Tongue (tissue), 2 donors: ENCODE results near the gene IL31. TPM values are rescaled to one million over a fixed set of nuclear protein-coding genes. Genes with fewer than 3 reads are reported as not detected.

ENCODE experiments used
- DNase-seq: peaks from one replicate; pipeline ENCODE4 v3.0.0-alpha.2; 2015
- total RNA-seq: library from RNA; depleted of rRNA; stranded (reverse); fragments of >200 nt; gene quantifications from one replicate; pipeline ENCODE4 v1.2.3, GENCODE V29; 2014

Gene IL31
- total RNA-seq, 1 donor from 2014 or later: not detected

DNA sequence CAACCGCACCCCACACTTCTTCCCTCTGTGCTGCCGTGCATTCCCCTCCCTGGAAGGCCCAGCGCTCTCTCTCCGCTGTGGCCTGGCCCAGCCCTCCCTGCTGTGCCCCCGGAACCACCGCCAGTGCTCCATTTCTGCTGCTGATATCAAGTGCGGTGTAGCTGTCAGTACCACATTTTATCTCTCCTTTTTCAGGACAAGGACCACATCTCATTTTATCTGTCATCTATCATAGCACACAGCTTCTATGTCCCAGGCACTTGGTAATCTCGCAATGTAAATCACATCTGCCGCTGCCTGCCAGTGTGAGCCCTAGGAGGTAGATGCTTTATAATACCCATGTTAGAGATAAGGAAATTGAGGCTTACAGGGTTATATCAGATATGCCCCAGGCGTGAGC is 18.3 kb downstream of the IL31 start:
- no peak for DNase-seq

DNA sequence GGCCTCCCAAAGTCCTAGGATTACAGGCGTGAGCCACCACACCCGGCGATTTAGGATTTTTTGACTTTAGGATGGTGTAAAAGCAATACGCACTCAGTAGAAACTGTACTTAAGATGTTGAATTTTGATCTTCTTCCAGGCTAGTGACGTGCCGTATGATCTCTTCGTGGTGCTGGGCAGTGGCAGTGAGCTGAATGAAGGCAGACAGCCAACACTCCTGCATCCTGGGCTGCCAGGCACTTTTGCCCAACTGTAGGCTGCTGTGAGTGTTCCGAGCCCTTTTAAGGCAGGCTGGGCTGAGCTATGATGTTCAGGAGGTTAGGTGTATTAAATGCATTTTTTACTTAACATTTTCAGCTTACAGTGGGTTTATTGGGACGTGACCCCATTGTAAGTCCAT is 21.3 kb downstream of the IL31 start:
- DNase-seq: no peak

DNA sequence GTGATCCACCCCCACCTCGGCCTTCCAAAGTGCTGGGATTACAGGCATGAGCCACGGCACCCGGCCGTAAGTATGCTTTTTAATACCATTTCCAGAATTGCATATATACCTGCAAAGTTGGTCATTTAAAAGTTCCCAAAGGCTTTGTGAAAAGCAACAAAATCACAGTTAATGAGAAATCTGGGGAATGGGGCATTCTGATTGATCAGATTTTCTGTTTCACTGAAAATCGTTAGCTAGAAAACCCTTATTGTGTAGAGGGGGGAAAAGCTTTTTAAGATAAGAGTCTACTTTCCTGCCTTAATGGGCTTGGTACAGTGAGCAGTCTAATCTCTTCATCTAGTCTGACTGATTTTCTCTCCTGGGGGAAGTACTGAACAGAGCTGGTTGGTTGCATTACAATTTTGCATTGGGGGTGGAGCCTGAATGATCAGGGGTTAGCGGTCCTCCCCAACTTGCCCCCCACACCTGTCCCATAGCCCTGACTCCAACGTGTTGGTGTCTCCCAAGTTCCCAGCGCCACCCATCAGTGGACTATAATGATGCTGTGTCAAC is 23.8 kb downstream of the IL31 start:
- no peak for DNase-seq

DNA sequence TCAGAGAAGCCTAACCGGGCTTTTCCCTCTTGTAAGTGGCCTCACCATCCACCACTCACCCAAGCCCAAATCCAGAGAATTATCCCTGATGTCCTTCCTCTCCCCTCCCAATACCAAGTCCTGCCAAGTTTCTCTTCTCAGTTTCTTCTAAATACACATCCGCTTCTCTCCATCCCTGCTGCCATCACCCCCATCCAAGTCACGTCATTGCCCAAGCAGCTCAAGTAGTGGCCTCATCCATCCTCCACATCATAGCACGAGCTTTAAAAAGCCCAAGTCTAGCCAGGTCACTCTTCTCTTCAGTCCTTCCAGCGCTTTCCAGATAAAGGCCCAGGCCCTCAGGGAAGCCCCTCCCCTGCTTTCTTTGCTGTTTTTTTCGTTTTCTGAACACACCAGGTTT is 25.4 kb downstream of the IL31 start:
- DNase-seq: no peak

DNA sequence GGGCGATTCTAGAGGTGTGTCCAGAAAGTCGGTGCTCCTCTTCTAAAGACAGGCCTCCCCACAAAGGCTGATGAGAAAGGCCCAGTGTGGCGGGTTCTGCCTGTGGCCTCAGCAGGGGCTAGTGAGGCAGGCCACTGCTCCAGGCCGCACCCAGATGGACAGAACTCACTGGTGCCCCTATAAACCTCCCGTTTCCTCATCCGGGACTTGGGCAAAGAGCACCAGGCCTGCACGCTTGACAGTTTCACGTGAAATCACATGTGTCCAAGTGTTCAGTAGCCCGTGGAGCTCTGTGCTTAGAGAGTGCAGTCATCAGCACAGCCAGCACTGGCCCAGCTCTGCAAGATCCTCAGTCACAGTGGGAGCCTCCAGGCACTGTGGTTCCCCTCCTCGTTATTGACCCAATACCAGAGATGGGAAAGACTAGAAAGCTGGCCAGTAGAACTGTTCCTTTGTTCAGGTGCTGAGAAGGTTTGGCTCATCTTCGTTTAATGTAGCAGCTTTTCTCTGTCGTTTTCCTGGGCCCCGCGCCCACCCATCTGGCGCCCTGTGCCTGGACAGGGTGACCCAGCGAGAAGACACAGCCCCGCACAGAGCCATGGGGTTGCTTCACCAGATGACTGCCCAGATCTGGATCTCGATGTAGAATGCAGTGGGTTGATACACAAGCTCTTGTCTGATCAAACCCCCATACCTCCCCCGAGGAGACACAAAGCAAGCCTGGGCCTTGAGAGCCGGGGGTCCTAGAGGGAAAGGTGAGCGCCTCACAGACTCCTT is 26.3 kb downstream of the IL31 start:
- no peak for DNase-seq

DNA sequence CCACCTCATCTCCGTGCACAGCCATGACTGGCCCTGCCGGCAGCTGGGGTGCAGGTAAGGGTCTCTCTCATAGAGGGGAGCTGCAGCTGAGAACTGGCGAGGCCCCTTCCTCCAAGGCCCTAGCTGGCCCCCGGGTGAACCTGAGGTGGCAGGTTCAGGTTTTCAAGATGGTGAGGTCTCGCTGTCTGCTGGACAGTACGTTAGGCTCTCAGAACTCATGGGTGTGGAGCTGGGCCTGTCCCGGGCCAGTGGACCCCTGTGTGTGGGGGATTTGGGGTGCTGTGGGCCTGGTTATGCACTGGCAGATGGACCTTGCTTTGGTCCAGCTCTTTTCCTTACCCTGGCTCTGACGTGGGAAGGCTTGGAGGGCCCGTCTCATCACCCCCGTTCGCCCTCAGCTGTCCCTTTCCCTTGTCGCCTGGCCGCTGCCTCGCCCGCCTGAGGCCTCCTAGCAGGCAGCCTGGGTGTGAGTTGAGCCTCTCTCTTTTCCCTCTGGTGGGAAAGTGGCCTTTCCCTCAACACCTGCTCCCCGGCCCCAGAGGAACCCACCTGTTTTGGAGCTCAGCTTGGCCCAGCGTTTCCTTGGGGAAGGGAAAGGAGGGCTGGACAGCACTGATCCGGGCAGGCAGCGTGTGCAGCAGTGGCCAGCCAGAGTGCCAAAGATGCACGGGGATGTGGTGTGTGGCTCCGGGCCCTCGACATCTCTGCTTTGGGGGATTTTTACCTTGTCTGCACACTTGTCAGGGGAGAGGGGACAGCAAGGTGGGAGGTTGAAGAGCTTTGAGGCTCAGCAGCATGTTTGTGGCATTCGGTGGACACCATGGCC is 28.3 kb downstream of the IL31 start:
- peak; percentile 20 for DNase-seq

DNA sequence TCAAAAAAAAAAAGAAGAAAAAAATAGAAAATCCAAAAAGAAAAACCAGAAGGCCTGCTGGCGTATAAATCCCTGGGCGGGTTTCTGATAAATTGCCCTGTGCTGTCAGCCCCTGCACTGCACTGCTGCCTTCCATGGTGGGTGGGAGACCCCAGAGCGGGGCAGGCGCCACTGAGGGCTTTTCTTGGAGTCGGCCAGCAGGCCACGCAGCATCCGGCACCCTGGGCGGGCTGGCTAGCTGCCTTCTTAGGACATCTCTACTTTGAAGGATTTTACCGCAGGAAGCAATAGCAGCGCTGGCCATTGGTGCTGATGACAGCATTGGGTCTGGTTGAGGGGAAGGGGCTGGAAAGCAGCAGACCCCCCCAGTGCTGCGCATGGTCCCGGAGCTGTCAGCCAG is 29.1 kb downstream of the IL31 start:
- DNase-seq: no peak

DNA sequence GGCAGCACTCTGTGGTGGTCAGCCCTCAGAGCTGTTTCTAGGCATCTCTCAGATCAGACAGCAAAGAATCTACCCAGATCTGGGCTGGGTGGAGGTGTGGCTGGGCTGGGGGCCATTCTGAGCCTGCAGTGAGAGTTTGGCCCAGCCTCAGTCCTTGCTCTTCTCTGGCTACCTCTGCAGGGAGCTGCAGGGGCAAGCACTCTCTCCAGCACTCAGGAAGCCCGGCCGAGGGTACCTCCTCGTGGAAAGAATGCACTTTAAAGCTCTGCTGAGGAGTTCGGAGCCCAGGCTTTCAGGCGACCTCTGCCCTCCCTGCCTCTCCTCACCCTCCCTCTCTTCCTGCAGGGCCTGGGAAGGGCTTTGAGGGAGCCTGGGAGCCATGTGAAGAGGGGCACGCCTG is 31.2 kb downstream of the IL31 start:
- no peak for DNase-seq

DNA sequence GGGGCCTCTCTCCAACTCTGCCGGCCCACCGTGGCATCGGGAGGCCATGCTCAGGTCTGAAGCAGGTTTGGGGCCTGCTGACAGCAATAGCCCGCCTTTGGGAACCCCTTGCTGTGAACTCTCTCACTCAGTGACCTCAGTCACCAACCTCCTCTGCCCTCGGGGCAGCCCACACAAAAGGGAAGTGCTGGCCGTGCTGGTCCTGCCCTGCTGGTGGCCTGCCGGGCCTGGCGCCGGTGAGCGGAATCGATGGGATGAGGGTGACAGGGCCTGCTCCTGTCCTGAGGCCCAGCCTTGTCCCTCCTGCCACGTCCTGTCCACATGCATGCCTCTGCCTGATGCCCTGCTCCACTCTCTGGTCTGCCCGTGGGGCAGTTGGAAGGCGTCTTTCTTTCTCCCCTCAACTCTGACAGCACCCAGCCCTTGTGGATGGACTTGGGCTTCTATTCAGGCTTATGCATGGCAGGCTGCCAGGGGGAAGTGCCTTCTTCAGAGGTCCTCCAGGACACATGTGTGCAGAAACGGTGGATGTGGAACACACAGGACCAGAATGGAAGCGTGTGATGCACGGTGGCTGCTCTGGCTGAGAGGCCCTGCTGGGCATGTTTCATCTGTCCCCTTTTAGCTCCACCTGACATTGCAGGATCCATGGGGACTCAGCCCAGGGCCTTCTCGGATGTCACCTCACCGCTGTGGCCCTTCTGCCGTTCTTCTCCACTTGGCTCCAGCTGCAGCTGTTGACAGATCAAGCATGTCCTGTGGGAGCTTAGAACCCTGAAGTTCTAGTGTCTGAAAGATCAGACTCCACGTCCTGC is 31.9 kb downstream of the IL31 start:
- DNase-seq: peak; percentile 59

DNA sequence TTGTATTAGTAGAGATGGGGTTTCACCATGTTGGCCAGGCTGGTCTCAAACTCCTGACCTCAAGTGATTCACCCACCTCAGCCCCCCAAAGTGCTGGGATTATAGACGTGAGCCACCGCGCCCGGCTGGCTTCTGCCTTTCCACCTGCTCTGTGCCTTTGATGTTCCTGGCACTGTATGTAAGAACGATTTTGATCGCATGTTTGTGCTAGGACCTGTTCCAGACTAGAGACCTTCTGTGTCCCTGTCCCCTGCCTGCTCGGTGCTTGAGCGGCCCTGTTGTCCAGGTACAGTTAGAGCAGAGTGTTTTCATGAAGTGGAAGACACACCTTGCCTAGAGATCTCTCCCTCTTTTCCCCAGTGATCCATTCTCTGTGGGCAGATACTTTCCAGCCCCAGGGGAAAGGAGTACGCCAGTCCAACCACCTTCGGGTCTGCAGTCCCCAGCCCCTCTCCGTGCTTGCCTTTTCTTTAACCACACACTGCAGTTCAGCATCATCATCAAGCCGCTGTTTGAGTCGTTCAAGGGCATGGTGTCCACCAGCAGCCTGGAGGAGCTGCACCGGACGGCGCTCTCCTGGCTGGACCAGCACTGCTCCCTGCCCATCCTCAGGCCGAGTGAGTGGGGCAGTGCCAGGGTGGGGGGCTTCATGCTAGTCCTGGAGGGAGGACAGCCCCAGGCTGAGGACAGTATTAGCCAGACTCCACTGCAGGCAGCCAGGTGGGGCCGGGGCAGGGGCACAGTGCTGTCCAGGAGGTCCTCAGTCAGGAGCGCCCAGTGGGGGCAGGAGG is 33.4 kb downstream of the IL31 start:
- no peak for DNase-seq

DNA sequence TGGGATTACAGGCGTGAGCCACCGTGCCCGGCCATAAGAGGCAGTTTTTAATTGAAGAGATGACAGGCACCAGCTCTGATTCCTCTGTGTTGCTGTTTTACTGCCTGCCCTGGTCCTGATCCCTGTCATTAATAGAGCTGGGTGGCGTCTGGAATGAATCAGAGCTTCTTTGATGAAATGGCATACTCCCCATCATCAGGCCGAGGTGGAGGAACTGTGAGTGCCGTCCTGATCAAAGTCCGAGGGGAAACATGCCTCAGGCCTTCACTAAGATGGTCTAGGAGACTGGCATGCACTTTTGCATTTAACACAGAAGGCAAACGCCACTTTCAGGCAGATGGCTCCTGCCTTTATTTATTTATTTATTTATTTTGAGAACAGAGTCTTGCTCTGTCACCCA is 34.1 kb downstream of the IL31 start:
- DNase-seq: no peak

DNA sequence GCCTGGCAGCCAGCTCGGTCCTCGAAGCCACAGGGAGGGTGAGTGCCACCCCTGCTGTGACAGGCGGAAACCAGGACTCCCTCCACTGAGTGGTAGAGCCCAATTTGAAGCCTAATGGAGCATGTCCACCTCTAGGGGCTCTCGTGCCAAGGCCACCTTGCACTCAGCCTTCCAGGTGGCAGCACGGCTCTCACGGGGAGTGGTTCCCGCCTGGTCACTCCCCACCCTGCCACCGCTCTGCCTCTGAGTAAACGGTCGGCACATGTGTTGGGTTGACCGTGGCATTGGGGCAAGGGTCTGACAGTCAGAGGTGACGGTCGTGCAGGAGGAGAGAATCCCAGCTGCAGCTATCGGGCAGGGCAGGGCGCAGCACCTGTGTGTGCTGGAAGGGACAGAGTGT is 34.8 kb downstream of the IL31 start:
- DNase-seq: no peak

DNA sequence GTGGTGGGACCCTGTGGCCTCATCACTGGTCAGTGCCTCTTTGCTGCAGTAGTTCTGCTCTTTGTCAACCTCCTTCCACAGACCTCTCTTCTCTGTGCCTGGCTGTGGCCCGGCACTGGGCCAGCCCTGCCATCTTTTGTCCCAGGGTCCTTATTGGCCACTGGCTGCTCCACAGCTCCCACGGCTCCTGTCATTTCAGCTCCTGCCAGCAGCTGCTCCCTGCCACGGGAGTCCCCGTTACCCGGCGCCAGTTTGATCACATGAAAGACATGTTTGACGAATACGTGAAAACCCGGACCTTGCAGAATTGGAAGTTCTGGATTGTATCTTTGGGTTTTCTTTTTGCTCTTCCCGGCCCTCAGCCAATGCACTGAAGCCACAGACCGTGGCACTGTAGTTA is 35.4 kb downstream of the IL31 start:
- DNase-seq: no peak

DNA sequence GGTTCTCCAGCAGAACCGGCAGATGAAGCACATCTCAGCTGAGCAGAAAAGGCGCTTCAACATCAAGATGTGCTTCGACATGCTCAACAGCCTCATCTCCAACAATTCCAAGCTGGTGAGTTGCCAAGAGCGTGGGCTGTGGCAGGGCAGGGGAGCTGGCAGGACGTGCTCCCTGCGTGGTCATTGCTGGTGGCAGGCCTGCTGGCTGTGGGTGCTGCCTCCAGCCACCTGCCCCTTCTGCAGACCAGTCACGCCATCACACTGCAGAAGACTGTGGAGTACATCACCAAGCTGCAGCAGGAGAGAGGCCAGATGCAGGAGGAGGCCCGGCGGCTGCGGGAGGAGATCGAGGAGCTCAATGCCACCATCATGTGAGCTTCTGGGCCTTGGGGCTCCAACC is 35.8 kb downstream of the IL31 start:
- DNase-seq: no peak

DNA sequence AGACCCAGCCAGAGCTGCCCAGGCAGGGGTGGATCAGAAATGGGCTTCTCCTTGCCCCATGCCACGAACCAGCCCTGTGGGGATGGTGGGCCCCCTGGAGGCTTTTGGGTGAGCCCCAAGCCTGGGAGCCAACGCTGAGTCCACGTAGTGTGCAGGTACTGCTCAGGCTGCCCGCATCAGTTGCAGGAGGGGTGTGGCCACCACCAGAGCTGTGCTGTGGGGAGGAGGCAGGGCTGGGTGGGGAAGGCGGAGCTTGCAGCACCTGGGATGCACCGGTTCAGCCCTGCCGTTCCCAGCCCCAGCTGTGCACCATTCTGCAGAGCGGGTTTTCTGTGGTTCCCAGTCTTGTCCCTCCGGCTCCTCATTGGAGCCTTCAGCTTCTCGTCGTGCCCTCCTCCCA is 36.3 kb downstream of the IL31 start:
- peak; percentile 36 for DNase-seq

DNA sequence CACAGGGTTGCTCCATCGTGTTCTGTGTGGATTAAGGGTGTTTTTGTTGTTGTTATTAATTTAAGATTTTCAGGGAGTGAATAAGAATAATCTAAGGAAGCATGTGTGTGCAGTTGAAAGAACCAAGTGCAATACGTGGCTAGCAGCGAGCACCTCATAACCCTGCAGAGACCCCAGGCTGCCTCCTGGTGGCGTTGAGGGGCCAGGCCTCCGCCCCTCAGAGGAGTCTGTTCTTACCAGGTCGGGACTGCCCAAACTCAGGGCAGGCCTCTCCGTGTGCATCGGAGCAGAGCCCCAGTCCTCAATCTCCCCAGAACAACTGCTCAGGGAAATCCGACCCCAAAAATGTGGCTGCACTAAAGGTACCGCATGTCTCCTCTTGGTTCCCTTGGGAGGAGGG is 36.8 kb downstream of the IL31 start:
- DNase-seq: no peak

DNA sequence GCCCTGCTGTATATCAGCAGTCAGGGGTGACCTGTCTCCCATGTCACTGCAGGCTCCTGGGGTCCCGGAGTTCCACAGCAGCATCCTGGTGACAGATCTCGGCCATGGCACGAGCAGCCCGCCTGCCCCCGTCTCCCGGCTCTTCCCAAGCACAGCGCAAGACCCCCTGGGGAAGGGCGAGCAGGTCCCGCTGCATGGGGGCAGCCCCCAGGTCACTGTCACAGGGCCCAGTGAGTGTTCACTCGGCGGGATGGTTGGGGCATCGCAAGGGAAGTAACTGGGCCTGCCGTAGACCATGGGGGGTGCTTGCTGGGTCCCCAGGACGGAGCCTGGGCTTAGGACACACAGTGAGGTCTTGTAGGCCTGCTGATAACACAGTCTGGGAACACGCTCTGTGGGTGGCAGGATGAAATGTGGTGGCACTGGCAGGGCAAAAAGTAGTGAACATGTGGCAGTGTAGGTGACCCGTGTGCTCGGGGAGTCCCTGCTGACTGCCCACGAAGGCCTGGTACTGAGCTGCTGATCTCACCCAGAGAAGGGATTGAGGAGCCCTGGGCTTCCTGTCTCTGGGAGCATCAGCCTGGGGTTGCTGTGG is 38.5 kb downstream of the IL31 start:
- DNase-seq: no peak

DNA sequence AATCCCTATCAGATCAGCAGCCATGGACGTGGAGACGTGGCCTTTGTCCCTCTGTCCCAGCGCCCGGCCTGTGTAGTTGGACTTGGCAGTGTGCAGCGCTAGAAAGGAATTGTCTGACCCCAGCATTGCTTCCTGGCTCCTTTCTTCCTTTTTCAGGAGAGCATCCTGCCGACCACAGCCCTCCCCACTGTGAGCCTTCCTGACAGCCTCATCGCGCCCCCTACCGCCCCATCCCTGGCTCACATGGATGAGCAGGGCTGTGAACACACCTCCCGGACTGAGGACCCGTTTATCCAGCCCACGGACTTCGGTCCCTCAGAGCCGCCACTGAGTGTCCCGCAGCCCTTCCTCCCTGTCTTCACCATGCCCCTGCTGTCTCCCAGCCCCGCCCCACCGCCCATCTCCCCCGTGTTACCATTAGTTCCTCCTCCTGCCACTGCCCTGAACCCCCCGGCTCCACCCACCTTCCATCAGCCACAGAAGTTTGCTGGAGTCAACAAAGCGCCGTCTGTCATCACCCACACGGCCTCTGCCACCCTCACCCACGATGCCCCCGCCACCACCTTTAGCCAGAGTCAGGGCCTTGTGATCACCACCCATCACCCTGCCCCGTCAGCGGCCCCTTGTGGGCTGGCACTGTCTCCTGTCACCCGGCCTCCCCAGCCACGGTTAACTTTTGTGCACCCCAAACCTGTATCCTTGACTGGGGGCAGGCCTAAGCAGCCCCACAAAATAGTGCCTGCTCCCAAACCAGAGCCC is 40.6 kb downstream of the IL31 start:
- DNase-seq: no peak

DNA sequence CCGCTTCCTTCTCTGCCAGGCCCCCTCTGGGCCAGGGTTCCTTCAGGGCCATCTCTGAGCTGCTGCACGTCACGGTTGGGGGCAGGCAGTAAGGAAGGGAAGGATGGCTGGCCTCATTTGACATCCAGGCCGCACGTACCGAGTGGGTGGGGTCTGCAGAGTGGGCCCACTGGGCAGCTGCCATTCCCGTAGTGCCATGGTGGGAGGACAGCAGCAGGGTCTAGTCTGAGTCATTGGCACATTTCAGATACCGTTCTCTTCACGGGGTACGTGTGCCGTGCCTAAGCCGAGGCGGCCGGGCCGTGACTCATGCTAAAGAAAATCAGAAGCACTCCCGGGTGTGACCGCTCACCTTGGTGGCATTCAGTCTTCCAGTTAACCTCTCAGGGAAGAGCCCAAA is 43.9 kb downstream of the IL31 start:
- DNase-seq: peak; percentile 46

DNA sequence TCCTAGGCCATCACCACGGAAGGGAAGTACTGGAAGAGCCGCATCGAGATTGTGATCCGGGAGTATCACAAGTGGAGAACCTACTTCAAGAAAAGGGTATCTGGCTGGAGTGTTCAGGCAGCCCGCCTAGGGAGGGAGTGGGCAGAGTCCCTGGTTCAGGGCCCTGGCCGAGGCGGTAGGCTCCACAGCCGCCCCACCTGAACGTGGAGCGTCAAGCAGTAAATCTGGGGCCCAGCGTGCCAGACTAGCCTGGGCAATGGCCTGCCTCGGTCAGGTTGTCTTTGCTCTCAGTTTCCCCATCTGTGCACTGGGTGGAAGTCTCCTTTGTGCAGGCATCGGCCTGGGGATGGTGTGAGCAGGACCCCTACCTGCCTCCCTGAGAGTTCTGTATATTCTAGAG is 44.9 kb downstream of the IL31 start:
- no peak for DNase-seq

DNA sequence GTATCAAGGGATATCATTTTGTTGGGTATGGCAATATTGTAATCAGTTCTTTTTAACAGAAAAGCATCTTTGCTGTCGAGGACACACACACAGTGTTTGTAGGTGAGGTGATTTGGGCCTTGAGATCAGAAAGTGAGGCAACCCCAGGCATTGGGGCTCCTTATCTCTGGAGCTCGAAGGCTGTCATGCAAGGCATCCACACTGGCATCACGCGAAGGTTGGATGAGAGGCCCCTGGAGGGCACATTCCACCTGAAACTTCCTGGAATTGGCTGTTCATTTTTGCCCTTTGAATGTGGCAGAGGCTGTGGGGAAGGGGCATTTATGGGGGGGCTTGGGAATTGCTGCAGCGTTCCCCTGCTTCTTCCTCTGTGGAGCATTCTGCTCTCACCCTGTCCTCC is 45.5 kb downstream of the IL31 start:
- no peak for DNase-seq
